ENCODE measurements around the gene MYO18B.
A peak's percentile ranks its signal among the peaks of the same experiment; 100 is the strongest.

MYO18B gene

GRCh38 chr22:25849522-25849921 lies 107.5 kb downstream of the MYO18B start:
- DNase-seq (ENCODE audit: low spot score): no peak

- no peak for DNase-seq (ENCODE audit: low spot score)
These were observed 110.2 kb downstream of the MYO18B start for GRCh38 chr22:25852223-25852622.

- DNase-seq (ENCODE audit: low spot score): no peak
These were observed 111.1 kb downstream of the MYO18B start for GRCh38 chr22:25853078-25853477.

GRCh38 chr22:25853501-25854284 lies 111.7 kb downstream of the MYO18B start:
- no peak for DNase-seq (ENCODE audit: low spot score)

- no peak for DNase-seq (ENCODE audit: low spot score)
These were observed 127.8 kb downstream of the MYO18B start for GRCh38 chr22:25869771-25870170.

- DNase-seq (ENCODE audit: low spot score): no peak
These were observed 132.3 kb downstream of the MYO18B start for GRCh38 chr22:25874327-25874726.

- DNase-seq (ENCODE audit: low spot score): no peak
These were observed 133.5 kb downstream of the MYO18B start for GRCh38 chr22:25875461-25875860.

- DNase-seq (ENCODE audit: low spot score): no peak
These were observed 134.9 kb downstream of the MYO18B start for GRCh38 chr22:25876871-25877270.

GRCh38 chr22:25878933-25879332 lies 136.9 kb downstream of the MYO18B start:
- no peak for DNase-seq (ENCODE audit: low spot score)

- DNase-seq (ENCODE audit: low spot score): no peak
These were observed 138.5 kb downstream of the MYO18B start for GRCh38 chr22:25880524-25880923.

GRCh38 chr22:25881210-25881755 lies 139.3 kb downstream of the MYO18B start:
- no peak for DNase-seq (ENCODE audit: low spot score)

- no peak for DNase-seq (ENCODE audit: low spot score)
These were observed 140.4 kb downstream of the MYO18B start for GRCh38 chr22:25882360-25882759.

- DNase-seq (ENCODE audit: low spot score): no peak
These were observed 141.6 kb downstream of the MYO18B start for GRCh38 chr22:25883482-25884033.

GRCh38 chr22:25884121-25884520 lies 142.1 kb downstream of the MYO18B start:
- DNase-seq (ENCODE audit: low spot score): no peak

- no peak for DNase-seq (ENCODE audit: low spot score)
These were observed 146.5 kb downstream of the MYO18B start for GRCh38 chr22:25888399-25889054.

- no peak for DNase-seq (ENCODE audit: low spot score)
These were observed 148.7 kb downstream of the MYO18B start for GRCh38 chr22:25890651-25891050.

- peak; percentile 22 for DNase-seq (ENCODE audit: low spot score)
These were observed 150.7 kb downstream of the MYO18B start for GRCh38 chr22:25892678-25893077.

- DNase-seq (ENCODE audit: low spot score): no peak
These were observed 153.7 kb downstream of the MYO18B start for GRCh38 chr22:25895678-25896077.

GRCh38 chr22:25896098-25896497 lies 154.1 kb downstream of the MYO18B start:
- DNase-seq (ENCODE audit: low spot score): peak; percentile 40

- no peak for DNase-seq (ENCODE audit: low spot score)
These were observed 154.6 kb downstream of the MYO18B start for GRCh38 chr22:25896592-25896991.

- DNase-seq (ENCODE audit: low spot score): peak; percentile 54
These were observed 156.8 kb downstream of the MYO18B start for GRCh38 chr22:25898707-25899365.

- DNase-seq (ENCODE audit: low spot score): no peak
These were observed 157.6 kb downstream of the MYO18B start for GRCh38 chr22:25899566-25899965.

Data from iPS-NIHi11 (cell line).